ENCODE results near the gene ZNF333.

ZNF333 gene

DNA sequence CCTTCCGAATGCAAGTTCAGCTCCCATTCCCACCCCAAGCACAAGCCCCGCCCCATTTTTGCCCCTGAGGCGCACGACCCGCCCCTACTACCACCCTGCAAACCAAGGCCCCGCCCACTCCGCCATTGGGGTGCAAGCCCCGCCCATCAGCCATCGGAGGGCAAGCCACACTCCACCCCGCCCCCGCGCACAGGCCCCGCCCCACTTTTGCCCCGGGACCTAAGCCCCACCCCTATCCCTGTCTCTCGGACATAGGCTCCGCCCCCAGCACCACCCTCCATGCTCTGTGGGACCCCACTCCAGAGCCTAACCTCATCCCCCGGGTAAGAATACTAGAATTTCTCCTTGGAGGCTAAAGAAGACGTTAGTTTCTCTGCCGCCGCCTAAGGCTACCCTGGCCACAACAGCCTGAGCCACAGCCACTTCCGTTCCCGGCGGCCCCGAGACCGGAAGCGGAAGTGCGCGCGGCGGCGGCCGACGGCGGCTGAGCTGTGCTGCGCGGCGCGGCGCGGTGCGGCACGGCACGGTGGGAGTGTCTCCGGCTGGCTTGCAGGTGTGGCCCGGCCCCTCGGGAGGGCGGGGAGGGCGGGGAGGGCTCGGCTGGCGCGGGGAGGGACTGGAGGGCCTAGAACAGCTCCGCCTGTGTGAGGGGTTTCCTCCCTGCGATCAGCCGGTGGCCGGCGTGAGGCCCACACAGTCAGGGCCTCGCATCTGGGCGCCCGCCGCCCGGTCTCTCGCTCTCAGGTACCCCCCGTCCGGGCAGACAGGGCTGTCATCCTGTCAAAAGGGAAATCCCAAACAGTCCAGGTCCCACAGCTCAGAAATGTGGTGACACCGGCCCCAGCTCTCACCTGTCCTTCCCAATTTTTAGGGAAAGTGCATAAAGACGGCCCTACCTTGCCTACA is at the start of gene ZNF333:
Gene ZNF333 (plus strand): TSS at position 451 of the 906 bp plus-strand sequence. CDS start 3,444 bp downstream, outside the sequence.
- peaks cover under 1% of the 10 kb centered on the region for H3K36me3 ChIP-seq (ENCODE audit: control insufficient read depth, insufficient read depth, low read length)
- peak within 1 kb of the TSS; percentile 77 for H3K4me3 ChIP-seq (ENCODE audit: low read length)
- no peaks in the 10 kb centered on the region for H3K9me3 ChIP-seq (ENCODE audit: control insufficient read depth, low read length)
- no peaks in the 10 kb centered on the region for H3K4me1 ChIP-seq (ENCODE audit: control insufficient read depth, insufficient read depth, low read length)
- H3K9ac ChIP-seq (ENCODE audit: low read length), result peak within 1 kb of the TSS; percentile 80
- H3K27me3 ChIP-seq (ENCODE audit: control insufficient read depth, insufficient read depth, low read length), result no peaks in the 10 kb centered on the region

DNA sequence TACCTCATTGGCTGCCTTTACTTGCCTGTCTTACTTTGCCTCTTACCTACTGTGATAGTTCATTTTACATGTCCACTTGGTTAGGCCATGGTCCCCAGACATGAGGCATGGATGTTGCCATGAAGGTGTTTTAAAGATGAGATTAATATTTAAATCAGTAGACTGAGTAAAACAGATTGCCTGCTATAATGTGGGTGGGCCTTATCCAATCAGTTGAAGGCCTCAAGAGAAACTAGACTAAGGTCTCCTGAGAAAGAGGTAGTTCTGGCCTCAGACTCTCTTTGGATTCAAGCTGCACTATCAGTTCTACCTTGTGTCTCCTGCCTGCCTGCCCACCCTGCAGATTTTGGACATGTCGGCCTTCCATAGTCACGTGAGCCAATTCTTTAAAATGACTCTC is 41.3 kb upstream of the ZNF333 start:
- Histone ChIP-seq H3K27me3 (ENCODE audit: control insufficient read depth, insufficient read depth, low read length) (no peaks in the 10 kb centered on the region), H3K4me3 (ENCODE audit: low read length) (no peak overlapping the region), H3K36me3 (ENCODE audit: control insufficient read depth, insufficient read depth, low read length) (no peaks in the 10 kb centered on the region), H3K9me3 (ENCODE audit: control insufficient read depth, low read length) (no peaks in the 10 kb centered on the region), H3K9ac (ENCODE audit: low read length) (no peak overlapping the region), H3K4me1 (ENCODE audit: control insufficient read depth, insufficient read depth, low read length) (no peaks in the 10 kb centered on the region)

DNA sequence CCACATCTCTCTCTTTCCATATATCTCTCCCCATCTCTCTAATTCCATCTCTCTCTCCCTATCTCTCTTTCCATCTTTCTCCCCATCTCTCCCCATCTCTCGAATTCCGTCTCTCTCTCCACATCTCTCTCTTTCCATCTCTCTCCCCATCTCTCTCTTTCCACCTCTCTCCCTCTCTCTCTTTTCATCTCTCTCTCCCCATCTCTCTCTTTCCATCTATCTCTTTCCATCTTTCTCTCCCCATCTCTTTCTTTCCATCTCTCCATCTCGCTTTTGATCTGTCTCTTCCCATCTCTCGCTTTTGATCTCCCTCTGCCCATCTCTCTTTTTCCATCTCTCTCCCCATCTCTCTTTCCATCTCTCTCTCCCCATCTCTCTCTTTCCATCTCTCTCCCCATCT is 40.8 kb upstream of the ZNF333 start:
- Histone ChIP-seq H3K4me1 (ENCODE audit: control insufficient read depth, insufficient read depth, low read length) (no peaks in the 10 kb centered on the region), H3K9me3 (ENCODE audit: control insufficient read depth, low read length) (no peaks in the 10 kb centered on the region), H3K4me3 (ENCODE audit: low read length) (no peak overlapping the region), H3K36me3 (ENCODE audit: control insufficient read depth, insufficient read depth, low read length) (no peaks in the 10 kb centered on the region), H3K27me3 (ENCODE audit: control insufficient read depth, insufficient read depth, low read length) (no peaks in the 10 kb centered on the region), H3K9ac (ENCODE audit: low read length) (no peak overlapping the region)

DNA sequence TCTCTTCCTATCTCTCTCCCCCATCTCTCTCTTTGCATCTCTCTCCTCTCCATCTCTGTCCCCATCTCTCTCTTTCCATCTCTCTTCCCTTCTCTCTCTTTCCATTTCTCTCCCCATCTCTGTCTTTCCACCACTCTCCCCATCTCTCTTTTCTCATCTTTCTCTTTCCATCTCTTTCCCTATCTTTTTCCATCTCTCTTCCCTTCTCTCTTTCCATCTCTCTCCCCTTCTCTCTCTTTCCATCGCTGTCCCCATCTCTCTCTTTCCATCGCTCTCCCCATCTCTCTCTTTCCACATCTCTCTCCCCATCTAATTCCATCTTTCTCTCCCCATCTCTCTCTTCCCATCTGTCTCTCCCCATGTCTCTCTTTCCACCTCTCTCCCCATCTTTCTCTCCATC is 39.7 kb upstream of the ZNF333 start:
- no peaks in the 10 kb centered on the region for H3K36me3 ChIP-seq (ENCODE audit: control insufficient read depth, insufficient read depth, low read length)
- H3K4me3 ChIP-seq (ENCODE audit: low read length), result no peak overlapping the region
- no peaks in the 10 kb centered on the region for H3K4me1 ChIP-seq (ENCODE audit: control insufficient read depth, insufficient read depth, low read length)
- no peak overlapping the region for H3K9ac ChIP-seq (ENCODE audit: low read length)
- H3K27me3 ChIP-seq (ENCODE audit: control insufficient read depth, insufficient read depth, low read length), result no peaks in the 10 kb centered on the region
- no peaks in the 10 kb centered on the region for H3K9me3 ChIP-seq (ENCODE audit: control insufficient read depth, low read length)

DNA sequence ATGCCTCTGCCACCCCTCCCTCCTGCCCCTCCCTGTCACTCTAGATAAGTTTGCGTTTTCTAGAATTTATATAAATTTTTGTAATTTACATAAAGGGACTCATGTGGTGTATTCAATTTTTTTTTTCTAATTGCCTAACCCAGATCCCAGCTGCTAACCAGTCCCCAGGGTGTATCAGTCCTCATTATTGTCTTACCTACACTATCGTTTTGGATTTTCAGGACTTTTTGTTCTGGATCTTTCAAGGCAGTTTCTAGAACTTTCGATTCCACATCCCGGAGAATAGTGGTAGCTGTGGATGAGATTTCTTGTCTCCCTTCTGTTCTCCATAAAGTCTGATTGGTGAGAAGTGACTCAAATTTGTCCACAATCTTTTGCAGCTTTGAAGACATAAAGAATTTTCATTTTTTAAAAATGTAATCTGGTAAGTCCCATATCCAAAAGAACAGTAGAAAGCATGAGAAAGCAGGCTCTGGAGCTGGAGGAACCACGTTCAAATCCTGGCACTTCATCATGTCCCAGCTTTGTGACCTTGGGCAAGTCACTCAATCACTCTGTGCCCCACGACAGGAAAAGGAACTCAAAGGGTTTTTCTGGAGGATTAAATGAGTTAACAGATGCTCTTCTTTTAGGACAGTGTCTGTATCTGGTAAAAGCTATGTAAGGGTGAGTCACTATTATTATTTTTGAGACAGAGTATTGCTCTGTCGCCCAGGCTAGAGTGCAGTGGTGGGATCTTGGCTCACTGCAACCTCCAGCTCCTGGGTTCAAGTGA is 34.9 kb upstream of the ZNF333 start:
- Histone ChIP-seq H3K9ac (ENCODE audit: low read length) (no peak overlapping the region), H3K4me1 (ENCODE audit: control insufficient read depth, insufficient read depth, low read length) (no peaks in the 10 kb centered on the region), H3K36me3 (ENCODE audit: control insufficient read depth, insufficient read depth, low read length) (no peaks in the 10 kb centered on the region), H3K9me3 (ENCODE audit: control insufficient read depth, low read length) (no peaks in the 10 kb centered on the region), H3K4me3 (ENCODE audit: low read length) (no peak overlapping the region), H3K27me3 (ENCODE audit: control insufficient read depth, insufficient read depth, low read length) (no peaks in the 10 kb centered on the region)

DNA sequence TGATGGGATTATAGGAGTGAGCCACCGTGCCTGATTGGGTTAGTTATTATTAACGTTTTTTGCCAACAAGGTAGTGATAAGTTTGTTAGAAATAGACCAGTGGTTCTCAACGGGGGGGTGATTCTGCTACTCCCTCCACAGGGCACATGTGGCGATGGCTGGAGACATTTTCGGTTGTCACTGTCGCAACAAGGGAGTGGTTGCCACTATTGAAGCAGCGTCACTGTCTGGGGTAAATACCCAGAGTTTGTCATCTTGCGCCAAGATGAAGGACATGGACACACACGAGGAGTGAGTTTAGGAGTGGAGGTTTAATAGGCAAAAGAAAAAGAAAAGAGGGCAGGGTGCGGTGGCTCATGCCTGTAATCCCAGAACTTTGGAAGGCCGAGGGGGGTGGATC is 34.1 kb upstream of the ZNF333 start:
- Histone ChIP-seq H3K4me1 (ENCODE audit: control insufficient read depth, insufficient read depth, low read length) (no peaks in the 10 kb centered on the region), H3K9ac (ENCODE audit: low read length) (no peak overlapping the region), H3K4me3 (ENCODE audit: low read length) (no peak overlapping the region), H3K27me3 (ENCODE audit: control insufficient read depth, insufficient read depth, low read length) (no peaks in the 10 kb centered on the region), H3K9me3 (ENCODE audit: control insufficient read depth, low read length) (no peaks in the 10 kb centered on the region), H3K36me3 (ENCODE audit: control insufficient read depth, insufficient read depth, low read length) (no peaks in the 10 kb centered on the region)

DNA sequence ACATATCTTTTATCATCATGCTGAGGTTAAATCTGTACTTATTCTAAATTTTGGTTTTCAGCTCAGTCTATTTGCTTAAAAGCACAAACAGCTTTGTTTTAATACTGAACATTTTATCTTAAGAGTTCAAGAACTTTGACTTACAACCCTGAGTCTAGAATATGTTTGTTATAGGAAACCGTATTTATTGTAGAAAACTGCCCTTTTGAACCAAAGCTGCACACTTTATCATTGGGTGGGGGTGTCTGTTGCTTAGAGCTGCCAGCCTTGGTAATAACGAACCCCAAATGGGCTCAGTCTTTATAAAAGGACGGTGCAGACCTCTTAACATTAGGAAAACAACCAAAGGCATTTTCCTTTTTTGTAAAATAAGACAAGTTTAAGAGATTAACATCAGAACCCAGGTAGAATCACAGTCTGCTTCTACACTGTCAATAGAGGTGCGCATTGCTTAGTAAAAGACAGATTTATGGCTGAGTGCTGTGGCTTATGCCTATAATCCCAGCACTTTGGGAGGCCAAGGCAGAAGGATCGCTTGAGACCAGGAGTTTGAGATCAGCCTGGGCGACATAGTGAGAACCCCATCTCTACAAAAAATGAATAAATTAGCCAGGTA is 29.9 kb upstream of the ZNF333 start:
- Histone ChIP-seq H3K9me3 (ENCODE audit: control insufficient read depth, low read length) (no peaks in the 10 kb centered on the region), H3K4me3 (ENCODE audit: low read length) (no peak overlapping the region), H3K27me3 (ENCODE audit: control insufficient read depth, insufficient read depth, low read length) (no peaks in the 10 kb centered on the region), H3K36me3 (ENCODE audit: control insufficient read depth, insufficient read depth, low read length) (no peaks in the 10 kb centered on the region), H3K9ac (ENCODE audit: low read length) (no peak overlapping the region), H3K4me1 (ENCODE audit: control insufficient read depth, insufficient read depth, low read length) (no peaks in the 10 kb centered on the region)

DNA sequence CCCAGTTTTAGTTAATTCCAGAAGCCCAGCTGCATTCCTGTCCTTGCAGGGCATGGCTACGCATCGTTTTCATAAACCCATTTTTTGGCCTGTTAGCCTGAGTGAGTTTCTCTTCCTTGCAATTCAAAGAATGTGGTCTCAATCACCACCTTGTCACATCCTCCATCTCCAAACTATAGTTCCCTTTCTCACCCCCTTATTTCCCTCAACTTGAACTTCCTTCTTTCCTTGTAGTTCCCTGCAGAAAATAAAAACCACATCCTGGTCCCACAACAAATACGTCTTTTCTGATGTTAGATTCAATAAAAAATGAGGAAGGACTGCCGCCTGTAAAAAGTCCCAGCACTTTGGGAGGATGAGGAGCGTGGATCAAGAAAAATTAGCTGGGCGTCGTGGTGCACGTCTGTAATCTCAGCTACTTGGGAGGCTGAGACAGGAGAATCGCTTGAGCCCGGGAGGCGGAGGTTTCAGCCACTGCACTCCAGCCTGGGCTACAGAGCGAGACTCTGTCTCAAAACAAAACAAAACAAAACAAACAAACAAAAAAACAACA is 28.4 kb upstream of the ZNF333 start:
- Histone ChIP-seq H3K9ac (ENCODE audit: low read length) (no peak overlapping the region), H3K27me3 (ENCODE audit: control insufficient read depth, insufficient read depth, low read length) (no peaks in the 10 kb centered on the region), H3K9me3 (ENCODE audit: control insufficient read depth, low read length) (no peaks in the 10 kb centered on the region), H3K4me1 (ENCODE audit: control insufficient read depth, insufficient read depth, low read length) (no peaks in the 10 kb centered on the region), H3K36me3 (ENCODE audit: control insufficient read depth, insufficient read depth, low read length) (no peaks in the 10 kb centered on the region), H3K4me3 (ENCODE audit: low read length) (no peak overlapping the region)

DNA sequence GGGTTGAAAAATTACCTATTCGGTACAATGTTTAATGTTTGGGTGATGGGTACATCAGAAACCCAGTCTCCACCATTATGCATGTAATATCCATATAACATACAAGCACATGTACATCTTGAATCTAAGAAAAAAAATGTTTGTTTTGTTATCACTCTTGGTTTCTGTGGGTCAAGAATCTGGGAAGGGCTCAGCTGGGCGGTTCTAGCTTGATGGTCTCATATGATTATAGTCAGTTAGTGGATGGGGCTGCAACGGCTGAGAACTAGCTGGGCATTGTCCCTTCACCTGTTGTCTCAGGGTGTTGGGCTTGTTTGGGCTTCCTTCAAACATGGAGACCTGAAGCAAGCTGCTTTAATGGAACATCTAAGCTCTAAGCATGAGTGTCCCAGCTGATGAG is 19.9 kb upstream of the ZNF333 start:
- H3K9me3 ChIP-seq (ENCODE audit: control insufficient read depth, low read length), result no peaks in the 10 kb centered on the region
- H3K27me3 ChIP-seq (ENCODE audit: control insufficient read depth, insufficient read depth, low read length), result no peaks in the 10 kb centered on the region
- no peaks in the 10 kb centered on the region for H3K36me3 ChIP-seq (ENCODE audit: control insufficient read depth, insufficient read depth, low read length)
- no peak overlapping the region for H3K4me3 ChIP-seq (ENCODE audit: low read length)
- no peaks in the 10 kb centered on the region for H3K4me1 ChIP-seq (ENCODE audit: control insufficient read depth, insufficient read depth, low read length)
- no peak overlapping the region for H3K9ac ChIP-seq (ENCODE audit: low read length)

DNA sequence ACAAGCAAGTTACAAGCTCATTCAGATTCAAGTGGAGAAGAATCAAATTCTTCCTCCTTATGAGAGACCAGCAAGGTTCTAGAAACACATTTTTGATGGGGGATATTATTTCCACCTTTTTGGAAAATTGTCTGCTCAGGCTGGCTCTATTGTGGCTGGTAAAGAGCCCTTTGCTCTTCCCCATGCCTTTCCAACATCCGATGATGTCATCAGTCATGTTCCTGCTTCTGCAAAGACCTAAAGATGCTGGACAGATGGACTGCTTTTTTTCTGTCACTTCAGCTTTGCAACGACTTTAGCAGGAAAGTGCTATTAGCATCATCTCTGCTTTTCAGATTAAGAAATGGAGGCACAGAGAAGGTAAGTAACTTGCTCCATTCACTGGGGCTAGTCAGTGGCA is 19.4 kb upstream of the ZNF333 start:
- Histone ChIP-seq H3K4me3 (ENCODE audit: low read length) (no peak overlapping the region), H3K9me3 (ENCODE audit: control insufficient read depth, low read length) (no peaks in the 10 kb centered on the region), H3K27me3 (ENCODE audit: control insufficient read depth, insufficient read depth, low read length) (no peaks in the 10 kb centered on the region), H3K9ac (ENCODE audit: low read length) (no peak overlapping the region), H3K4me1 (ENCODE audit: control insufficient read depth, insufficient read depth, low read length) (no peaks in the 10 kb centered on the region), H3K36me3 (ENCODE audit: control insufficient read depth, insufficient read depth, low read length) (no peaks in the 10 kb centered on the region)

DNA sequence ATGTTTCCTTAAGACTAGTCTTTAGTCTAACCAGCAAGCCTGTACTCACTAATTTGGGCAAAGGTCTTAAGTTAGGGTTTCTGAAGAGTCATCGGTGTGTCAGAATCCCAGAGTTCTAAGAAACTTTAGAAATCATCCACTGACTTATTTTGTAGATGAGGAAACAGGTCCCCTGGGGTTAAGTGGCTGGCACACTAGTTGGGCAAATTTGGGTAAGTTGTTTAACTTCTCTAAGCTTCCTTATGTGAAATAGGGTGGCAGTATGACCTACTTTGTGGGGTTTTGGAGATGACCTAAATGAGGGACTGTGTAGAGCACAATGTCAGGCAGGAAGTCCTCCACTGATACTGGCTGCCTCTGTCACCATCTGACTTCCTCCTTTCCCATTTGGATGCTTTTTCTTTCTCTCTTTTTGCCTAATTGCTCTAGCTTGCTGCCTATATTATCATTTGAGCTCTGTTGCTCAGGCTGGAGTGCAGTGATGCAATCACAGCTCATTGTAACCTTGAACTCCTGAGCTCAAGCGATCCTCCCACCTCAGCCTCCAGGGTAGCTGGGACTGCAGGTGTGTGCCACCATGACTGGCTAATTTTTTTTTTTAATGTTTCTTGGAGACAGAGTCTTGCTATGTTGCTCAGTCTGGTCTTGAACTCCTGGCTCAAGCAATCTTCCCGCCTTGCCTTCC is 17.5 kb upstream of the ZNF333 start:
- H3K9ac ChIP-seq (ENCODE audit: low read length), result no peak overlapping the region
- H3K9me3 ChIP-seq (ENCODE audit: control insufficient read depth, low read length), result no peaks in the 10 kb centered on the region
- H3K27me3 ChIP-seq (ENCODE audit: control insufficient read depth, insufficient read depth, low read length), result no peaks in the 10 kb centered on the region
- no peak overlapping the region for H3K4me3 ChIP-seq (ENCODE audit: low read length)
- H3K4me1 ChIP-seq (ENCODE audit: control insufficient read depth, insufficient read depth, low read length), result no peaks in the 10 kb centered on the region
- no peaks in the 10 kb centered on the region for H3K36me3 ChIP-seq (ENCODE audit: control insufficient read depth, insufficient read depth, low read length)

Measured in mucosa of stomach (tissue), 1 donor.